HCT116 (cell line): ENCODE results near the gene SLC6A12. TPM values are rescaled to one million over a fixed set of nuclear protein-coding genes. Genes with fewer than 3 reads are reported as not detected.

ENCODE experiments used
- ATAC-seq: fragments of 200-7000 bp; cut with Tn5 transposase; 2 replicates; pipeline ENCODE4 v1.9.1; 2020; ENCODE audit warnings: mild to moderate bottlenecking, moderate library complexity
- BruUV-seq: library from RNA; stranded (reverse); fragments of 400-500 nt; replicated peaks from 2 replicates; lab custom pipeline; 2021; lab: Mats Ljungman, UMichigan
- CTCF ChIA-PET: fragments of 300-600 bp; sonication (Branson Sonifier 250); formaldehyde crosslinking; loops from one replicate; lab custom pipeline; 2021; ENCODE audit warnings: antibody characterized with exemption; lab: Charles Lee
- POLR2A ChIA-PET: fragments of 300-600, 350-600 bp; sonication (Branson Sonifier 250); formaldehyde crosslinking; loops from one replicate; lab custom pipeline; 2021; ENCODE audit warnings: antibody characterized with exemption; lab: Charles Lee
- RAD21 ChIA-PET, 2 experiments: fragments of 300-600 bp; sonication (Branson Sonifier 250); formaldehyde crosslinking; loops; one replicate each; lab custom pipeline; 2023; ENCODE audit warnings: low total read pairs in 2 of 2; ENCODE audit not compliant: uncharacterized antibody in 2 of 2, unreplicated experiment in 2 of 2, low non-redundant PET in 1 of 2; lab: Charles Lee
- DNase-seq: peaks from one replicate; pipeline ENCODE4 v3.0.0-alpha.2; 2010; ENCODE audit warnings: low read depth, low spot score
- H2AFZ ChIP-seq: fragments of 200-600 bp; shearing (Covaris generic), sonication (generic); 2 replicates; pipeline ENCODE4 v1.6.1; 2017; ENCODE audit warnings: low read depth, mixed run types, mixed read lengths, antibody characterized with exemption, low read length; ENCODE audit not compliant: poor library complexity, severe bottlenecking
- H3K27ac ChIP-seq: 2 replicates; pipeline ENCODE4 v1.5.1; 2012; ENCODE audit warnings: low read depth, low read length
- H3K27me3 ChIP-seq: fragments of 200-600 bp; sonication (generic); 2 replicates; pipeline ENCODE4 v1.6.1; 2016; ENCODE audit warnings: mixed run types, low read length, mixed read lengths; ENCODE audit not compliant: insufficient read depth
- H3K36me3 ChIP-seq, 2 experiments: fragments of 200-500 bp in 1 of 2; fragments of 200-600 bp in 1 of 2; sonication (Bioruptor generic) in 1 of 2; sonication (generic) in 1 of 2; 2 replicates each; pipeline versions ENCODE4 v1.5.1 to v1.6.1; 2014 to 2016; ENCODE audit warnings: low read length in 2 of 2, inconsistent platforms in 1 of 2, mixed read lengths in 1 of 2, mixed run types in 1 of 2; ENCODE audit not compliant: insufficient read depth in 2 of 2, control insufficient read depth in 1 of 2
- H3K4me1 ChIP-seq, 2 experiments: fragments of 200-600 bp in 1 of 2; sonication (generic) in 1 of 2; 2 replicates each; pipeline versions ENCODE4 v1.5.1 to v1.6.1; 2012 to 2017; ENCODE audit warnings: low read length in 2 of 2, inconsistent platforms in 1 of 2, mild to moderate bottlenecking in 1 of 2, mixed read lengths in 1 of 2, mixed run types in 1 of 2, moderate library complexity in 1 of 2; ENCODE audit not compliant: insufficient read depth in 2 of 2, control insufficient read depth in 1 of 2
- H3K4me2 ChIP-seq: fragments of 200-600 bp; sonication (generic); 2 replicates; pipeline ENCODE4 v1.6.1; 2017; ENCODE audit warnings: mixed run types, low read length, mixed read lengths
- H3K4me3 ChIP-seq, 2 experiments: fragments of 200-600 bp in 1 of 2; sonication (generic) in 1 of 2; replicated peaks in 1 of 2; 2 replicates each; pipeline ENCODE4 v1.5.1; 2011 to 2016; ENCODE audit warnings: low read length in 2 of 2, control low read depth in 1 of 2, low read depth in 1 of 2, mild to moderate bottlenecking in 1 of 2, mixed read lengths in 1 of 2, mixed run types in 1 of 2
- H3K79me2 ChIP-seq: fragments of 200-600 bp; sonication (generic); 2 replicates; pipeline ENCODE4 v1.6.1; 2017; ENCODE audit warnings: mild to moderate bottlenecking, mixed run types, low read length, moderate library complexity, mixed read lengths; ENCODE audit not compliant: insufficient read depth
- H3K9ac ChIP-seq: fragments of 200-600 bp; sonication (generic); 2 replicates; pipeline ENCODE4 v1.6.1; 2016; ENCODE audit warnings: low read length, mixed read lengths
- H3K9me2 ChIP-seq: fragments of 200-600 bp; sonication (generic), shearing (Covaris generic); 2 replicates; pipeline ENCODE4 v1.6.1; 2017; ENCODE audit warnings: mixed run types, mild to moderate bottlenecking, moderate library complexity; ENCODE audit not compliant: insufficient read depth
- H3K9me3 ChIP-seq, 2 experiments: fragments of 200-500 bp in 1 of 2; fragments of 200-600 bp in 1 of 2; sonication (Bioruptor generic) in 1 of 2; sonication (generic) in 1 of 2; 2 replicates each; pipeline ENCODE4 v1.6.1; 2014 to 2017; ENCODE audit warnings: low read length in 2 of 2, mixed read lengths in 2 of 2, inconsistent platforms in 1 of 2, low read depth in 1 of 2, mild to moderate bottlenecking in 1 of 2, mixed run types in 1 of 2, moderate library complexity in 1 of 2; ENCODE audit not compliant: control insufficient read depth in 1 of 2, insufficient read depth in 1 of 2
- H4K20me1 ChIP-seq: fragments of 200-600 bp; sonication (generic), shearing (Covaris generic); 2 replicates; pipeline ENCODE4 v1.6.1; 2017; ENCODE audit warnings: mixed run types, mild to moderate bottlenecking, moderate library complexity; ENCODE audit not compliant: insufficient read depth
- ATF3 ChIP-seq: IDR thresholded peaks from 2 replicates; pipeline ENCODE4 v1.6.1; 2012
- CBX3 ChIP-seq: IDR thresholded peaks from 2 replicates; pipeline ENCODE4 v1.6.1; 2012; ENCODE audit warnings: low read depth
- CTCF ChIP-seq, 3 experiments: fragments of 200-600 bp in 1 of 3; sonication (generic) in 1 of 3; IDR thresholded peaks in 2 of 3; conservative IDR thresholded peaks in 1 of 3; 2 replicates each; pipeline ENCODE4 v1.5.1; 2012 to 2017; ENCODE audit warnings: low read depth in 2 of 3, low read length in 2 of 3, antibody characterized with exemption in 1 of 3, borderline replicate concordance in 1 of 3, control low read depth in 1 of 3, mild to moderate bottlenecking in 1 of 3, mixed read lengths in 1 of 3, mixed run types in 1 of 3, moderate library complexity in 1 of 3; ENCODE audit not compliant: insufficient read depth in 1 of 3
- ELF1 ChIP-seq: IDR thresholded peaks from 2 replicates; pipeline ENCODE4 v1.6.1; 2012; ENCODE audit warnings: low read depth, borderline replicate concordance
- FOSL1 ChIP-seq: IDR thresholded peaks from 2 replicates; pipeline ENCODE4 v1.6.1; 2012; ENCODE audit warnings: low read depth
- JUND ChIP-seq: IDR thresholded peaks from 2 replicates; pipeline ENCODE4 v1.6.1; 2012
- MAX ChIP-seq: IDR thresholded peaks from 2 replicates; pipeline ENCODE4 v1.6.1; 2012
- POLR2A ChIP-seq: IDR thresholded peaks from 2 replicates; pipeline ENCODE4 v1.7.0; 2011; ENCODE audit warnings: borderline replicate concordance; ENCODE audit not compliant: insufficient read depth, insufficient read length; ENCODE audit errors: extremely low read depth
- RAD21 ChIP-seq: IDR thresholded peaks from 2 replicates; pipeline ENCODE4 v1.6.1; 2012; ENCODE audit warnings: low read depth, mild to moderate bottlenecking
- REST ChIP-seq: IDR thresholded peaks from 2 replicates; pipeline ENCODE4 v1.6.1; 2012; ENCODE audit warnings: low read depth
- SIN3A ChIP-seq: IDR thresholded peaks from 2 replicates; pipeline ENCODE4 v1.6.1; 2012; ENCODE audit warnings: low read depth
- SP1 ChIP-seq: IDR thresholded peaks from 2 replicates; pipeline ENCODE4 v1.6.1; 2012; ENCODE audit warnings: low read depth
- YY1 ChIP-seq: IDR thresholded peaks from 2 replicates; pipeline ENCODE4 v1.6.1; 2011; ENCODE audit warnings: low read length, low read depth, moderate library complexity, mild to moderate bottlenecking; ENCODE audit not compliant: insufficient replicate concordance; ENCODE audit errors: extremely low read depth
- ZBTB33 ChIP-seq: IDR thresholded peaks from 2 replicates; pipeline ENCODE4 v1.6.1; 2011; ENCODE audit warnings: mild to moderate bottlenecking, low read length, moderate library complexity; ENCODE audit not compliant: insufficient replicate concordance; ENCODE audit errors: extremely low read depth
- ZFX ChIP-seq: fragments of 450-650 bp; IDR thresholded peaks from 2 replicates; pipeline ENCODE4 v1.6.1; 2017
- ZNF274 ChIP-seq: fragments of 200-500 bp; sonication (Bioruptor generic); IDR thresholded peaks from 2 replicates; pipeline ENCODE4 v1.6.1; 2014; ENCODE audit warnings: mild to moderate bottlenecking, low read depth, low read length, inconsistent platforms
- intact Hi-C: fragments of 100-400 bp; cut with micrococcal nuclease; formaldehyde crosslinking; loops from 2 replicates; pipeline ENCODE4 v1.10.0; 2022
- total RNA-seq: library from RNA; stranded (reverse); gene quantifications from one replicate; pipeline ENCODE4 v1.2.1, GENCODE V29; 2021; ENCODE audit not compliant: unreplicated experiment

The SLC6A12 gene
- total RNA-seq, 1 experiment from 2014 or later: 0.64 TPM

GRCh38 chr12:203462-204260 lies 10.3 kb downstream of the SLC6A12 start:
- Histone ChIP-seq H3K27me3 (peaks cover 4% of the 10 kb centered on the region; the same call in 1 of the 2 replicates), H3K27ac (no peak overlapping the region), H3K4me2 (no peak overlapping the region), H3K79me2 (no peaks in the 10 kb centered on the region), H3K36me3 (no peaks in the 10 kb centered on the region), H3K9me2 (no peaks in the 10 kb centered on the region), H4K20me1 (no peaks in the 10 kb centered on the region), H3K9ac (no peak overlapping the region), H3K9me3 (no peaks in the 10 kb centered on the region), H3K4me3 (no peak overlapping the region), H2AFZ (no peak overlapping the region), H3K4me1 (no peaks in the 10 kb centered on the region; a peak in 1 of 4 replicates)
- ATAC-seq: no peak
- no TSS peak for BruUV-seq
- no peak for DNase-seq
- CTCF ChIA-PET: no interaction called here
- TF ChIP-seq FOSL1: no peak
- TF ChIP-seq REST: no peak
- no peak for TF ChIP-seq CTCF (IDR thresholded peaks at IDR 0.05 in 2 of 3, conservative IDR thresholded peaks at IDR 0.05 in 1 of 3; ENCODE audit: borderline replicate concordance in 1 of 3, insufficient read depth in 1 of 3, low read depth in 2 of 3, low read length in 2 of 3)
- TF ChIP-seq ATF3: no peak
- no peak for TF ChIP-seq RAD21
- TF ChIP-seq MAX: no peak
- TF ChIP-seq YY1: no peak
- TF ChIP-seq POLR2A: no peak
- no peak for TF ChIP-seq ZBTB33
- no peak for TF ChIP-seq SIN3A
- TF ChIP-seq JUND: no peak
- no peak for TF ChIP-seq SP1
- TF ChIP-seq CBX3: no peak
- no peak for TF ChIP-seq ELF1
- no peak for TF ChIP-seq ZFX
- no peak for TF ChIP-seq ZNF274
- POLR2A ChIA-PET: no interaction called here
- intact Hi-C loops: no loop called here
- RAD21 ChIA-PET: no interaction called here
